Tibial nerve (tissue), 4 donors: Measurements from ENCODE around the gene PCBP3. TPM values are rescaled to one million over a fixed set of nuclear protein-coding genes. Genes with fewer than 3 reads are reported as not detected.

Experiments
- DNase-seq, 2 donors: peaks; one replicate each; pipeline ENCODE4 v3.0.0-alpha.2; 2019; ENCODE audit warnings: low spot score in 2 of 2
- H3K27ac ChIP-seq, 4 donors: fragments of 200-600 bp; sonication (generic) in 3 of 4; one replicate each; pipeline ENCODE4 v1.5.1; 2017 to 2019; ENCODE audit warnings: mild to moderate bottlenecking in 1 of 4
- H3K27me3 ChIP-seq, 2 donors: fragments of 200-600 bp; sonication (generic) in 1 of 2; one replicate each; pipeline versions ENCODE4 v1.5.1 to v1.6.0; 2017 to 2019
- H3K36me3 ChIP-seq, 3 donors: fragments of 200-600 bp; sonication (generic); one replicate each; pipeline ENCODE4 v1.5.1; 2018 to 2019
- H3K4me1 ChIP-seq, 4 donors: fragments of 200-600 bp; sonication (generic) in 3 of 4; one replicate each; pipeline ENCODE4 v1.5.1; 2017 to 2019
- H3K4me3 ChIP-seq, 4 donors: fragments of 200-600 bp; sonication (generic) in 3 of 4; one replicate each; pipeline ENCODE4 v1.5.1; 2017 to 2019; ENCODE audit warnings: mild to moderate bottlenecking in 1 of 4, moderate library complexity in 1 of 4
- H3K9me3 ChIP-seq, 4 donors: fragments of 200-600 bp; sonication (generic) in 3 of 4; one replicate each; pipeline ENCODE4 v1.5.1; 2017 to 2019
- EP300 ChIP-seq, 2 donors: sonication (generic); formaldehyde crosslinking; IDR thresholded peaks; one replicate each; pipeline ENCODE4 v1.6.1; 2017; ENCODE audit warnings: antibody characterized with exemption in 2 of 2, mild to moderate bottlenecking in 1 of 2
- POLR2A ChIP-seq, 2 donors: fragments of 450-650 bp; IDR thresholded peaks; one replicate each; pipeline ENCODE4 v1.6.1; 2017; ENCODE audit warnings: antibody characterized with exemption in 2 of 2, mild to moderate bottlenecking in 2 of 2, moderate library complexity in 2 of 2
- WGBS, 2 donors: methylation state at CpG; one replicate each; pipeline ENCODE4 v1.1.5; 2018; 5-methylcytosine and 5-hydroxymethylcytosine counted together
- total RNA-seq, 4 donors: library from RNA; depleted of rRNA; stranded (reverse); fragments of >200 nt; gene quantifications; one replicate each; pipeline ENCODE4 v1.1.0, GENCODE V29; 2016
- TF ChIP-seq, protein P1 (sequence below), 5 experiments: fragments of 200-600 bp in 3 of 5; fragments of 450-650 bp in 2 of 5; sonication (generic) in 3 of 5; IDR thresholded peaks; one replicate each; pipeline ENCODE4 v1.5.1; 2016 to 2019; ENCODE audit warnings: antibody characterized with exemption in 5 of 5, mild to moderate bottlenecking in 3 of 5, moderate library complexity in 2 of 5

The PCBP3 gene
- total RNA-seq, 4 donors from 2014 or later = 4.2 to 13.4 (median 9.6) TPM

DNA sequence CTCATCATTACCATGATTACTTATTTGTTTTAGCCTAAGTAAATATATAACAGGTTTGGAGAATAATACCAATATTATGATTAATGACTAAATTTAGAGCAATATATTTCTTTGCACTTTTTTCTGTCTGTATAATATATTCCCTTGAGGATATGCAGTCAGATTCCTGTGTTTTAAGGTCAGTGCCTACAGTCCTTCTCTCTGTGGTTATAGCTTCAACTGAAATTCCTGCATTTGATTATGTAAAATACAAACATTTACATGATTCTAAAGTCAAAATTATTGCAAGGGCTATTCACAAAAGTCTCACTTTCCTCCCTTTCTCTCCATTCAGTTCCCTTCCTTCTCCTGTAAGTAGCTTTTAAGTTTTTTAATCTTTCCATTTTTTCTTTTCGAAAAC is 195.1 kb downstream of the PCBP3 start:
- 81 to 97% methylated on average over 1 of the region's 1 CpG for WGBS, 2 donors
- TF ChIP-seq EP300 (IDR thresholded peaks at IDR 0.05) (no peak), POLR2A (IDR thresholded peaks at IDR 0.05) (no peak)
- TF ChIP-seq, protein P1, sequence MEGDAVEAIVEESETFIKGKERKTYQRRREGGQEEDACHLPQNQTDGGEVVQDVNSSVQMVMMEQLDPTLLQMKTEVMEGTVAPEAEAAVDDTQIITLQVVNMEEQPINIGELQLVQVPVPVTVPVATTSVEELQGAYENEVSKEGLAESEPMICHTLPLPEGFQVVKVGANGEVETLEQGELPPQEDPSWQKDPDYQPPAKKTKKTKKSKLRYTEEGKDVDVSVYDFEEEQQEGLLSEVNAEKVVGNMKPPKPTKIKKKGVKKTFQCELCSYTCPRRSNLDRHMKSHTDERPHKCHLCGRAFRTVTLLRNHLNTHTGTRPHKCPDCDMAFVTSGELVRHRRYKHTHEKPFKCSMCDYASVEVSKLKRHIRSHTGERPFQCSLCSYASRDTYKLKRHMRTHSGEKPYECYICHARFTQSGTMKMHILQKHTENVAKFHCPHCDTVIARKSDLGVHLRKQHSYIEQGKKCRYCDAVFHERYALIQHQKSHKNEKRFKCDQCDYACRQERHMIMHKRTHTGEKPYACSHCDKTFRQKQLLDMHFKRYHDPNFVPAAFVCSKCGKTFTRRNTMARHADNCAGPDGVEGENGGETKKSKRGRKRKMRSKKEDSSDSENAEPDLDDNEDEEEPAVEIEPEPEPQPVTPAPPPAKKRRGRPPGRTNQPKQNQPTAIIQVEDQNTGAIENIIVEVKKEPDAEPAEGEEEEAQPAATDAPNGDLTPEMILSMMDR (IDR thresholded peaks at IDR 0.05) = no peak
- no peak overlapping the region for H3K27ac ChIP-seq

DNA sequence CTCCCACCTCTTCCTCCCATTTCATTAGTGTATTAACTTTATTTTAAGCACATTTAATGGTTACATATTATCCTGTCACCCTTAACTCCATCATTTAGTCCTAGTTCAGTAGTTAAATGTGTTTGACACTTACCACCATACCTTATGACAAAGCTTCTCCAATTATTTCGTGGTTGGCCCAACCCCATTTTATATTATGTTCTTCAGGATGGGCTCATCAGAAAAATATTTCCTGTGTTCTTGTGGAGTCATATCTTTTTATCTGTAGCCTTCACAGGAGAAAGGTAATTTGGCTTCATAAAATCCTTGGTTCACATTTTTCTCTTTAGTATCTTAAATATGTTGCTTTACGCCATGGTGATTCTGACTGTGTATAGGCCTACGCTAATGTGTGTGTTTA is 195.7 kb downstream of the PCBP3 start:
- DNase-seq = no peak
- 93 to 95% methylated on average over 3 of the region's 3 CpGs for WGBS, 2 donors
- H3K27me3 ChIP-seq = no peaks in the 10 kb centered on the region

More for the DNA sequence above, 195.1 kb downstream of the PCBP3 start:
- no peaks in the 10 kb centered on the region for H3K27me3 ChIP-seq
- H3K4me3 ChIP-seq = no peak overlapping the region
- H3K9me3 ChIP-seq = peaks cover 0 to 13% (median 5%) of the 10 kb centered on the region in 4 donors
- DNase-seq = no peak
- no peaks in the 10 kb centered on the region for H3K36me3 ChIP-seq
- no peaks in the 10 kb centered on the region for H3K4me1 ChIP-seq

DNA sequence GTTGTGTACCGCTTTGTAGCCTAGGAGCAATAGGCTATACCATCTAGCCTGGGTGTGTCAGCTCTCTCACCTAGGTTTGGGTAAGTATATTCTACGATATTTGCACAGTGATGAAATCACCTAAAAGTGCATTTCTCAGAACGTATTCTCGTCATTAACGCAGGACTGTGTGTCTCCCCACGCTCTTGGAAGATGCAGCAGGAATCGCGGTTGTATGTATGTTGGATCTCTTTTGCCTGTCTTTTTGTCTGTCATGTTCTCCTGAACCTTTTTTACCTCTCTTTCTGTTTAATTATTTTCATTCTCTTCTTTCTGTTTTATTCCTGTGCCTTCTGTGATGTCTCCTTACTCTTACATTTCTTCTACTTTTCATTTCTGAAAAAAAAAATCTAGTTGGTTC is 197.5 kb downstream of the PCBP3 start:
- H3K27me3 ChIP-seq = no peaks in the 10 kb centered on the region
- TF ChIP-seq POLR2A (IDR thresholded peaks at IDR 0.05) = no peak
- TF ChIP-seq EP300 (IDR thresholded peaks at IDR 0.05) = no peak
- TF ChIP-seq, protein P1 (IDR thresholded peaks at IDR 0.05) = no peak
- no peak for DNase-seq
- 85 to 93% methylated on average over 8 of the region's 8 CpGs for WGBS, 2 donors
- H3K9me3 ChIP-seq = peaks cover 0 to 13% (median 5%) of the 10 kb centered on the region in 4 donors
- no peaks in the 10 kb centered on the region for H3K36me3 ChIP-seq
- H3K4me3 ChIP-seq = no peak overlapping the region
- no peak overlapping the region for H3K27ac ChIP-seq
- H3K4me1 ChIP-seq = peaks cover 0 to 3% (median 0%) of the 10 kb centered on the region in 4 donors

More for the DNA sequence above, 195.7 kb downstream of the PCBP3 start:
- Histone ChIP-seq H3K36me3 (no peaks in the 10 kb centered on the region), H3K4me3 (no peak overlapping the region), H3K27ac (no peak overlapping the region), H3K9me3 (peaks cover 0 to 13% (median 5%) of the 10 kb centered on the region in 4 donors), H3K4me1 (no peaks in the 10 kb centered on the region)
- TF ChIP-seq EP300 (IDR thresholded peaks at IDR 0.05) (no peak), POLR2A (IDR thresholded peaks at IDR 0.05) (no peak)
- TF ChIP-seq, protein P1 (IDR thresholded peaks at IDR 0.05) = no peak

DNA sequence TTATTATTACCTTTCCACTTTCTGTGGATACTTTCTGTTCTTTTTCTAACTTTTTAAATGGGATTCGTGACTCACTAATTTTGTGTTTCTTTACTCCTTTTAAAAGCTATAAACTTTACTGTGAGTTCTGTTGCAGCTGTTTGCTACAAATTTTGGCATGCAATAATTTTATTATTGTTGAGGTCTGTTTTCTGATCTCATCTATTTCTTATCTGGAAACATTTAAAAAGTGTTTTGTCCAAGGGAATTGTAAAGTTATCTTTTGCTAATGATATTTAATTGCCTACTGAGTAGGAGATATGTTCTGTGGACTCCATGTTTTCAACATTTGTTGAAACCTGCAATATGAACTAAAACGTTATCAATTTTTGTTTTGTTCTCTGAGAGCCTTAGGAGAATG is 199.9 kb downstream of the PCBP3 start:
- whole genome bisulfite sequencing, 2 donors = 63 to 71% methylated on average over 2 of the region's 2 CpGs
- Histone ChIP-seq H3K9me3 (peaks cover 0 to 13% (median 5%) of the 10 kb centered on the region in 4 donors), H3K36me3 (no peaks in the 10 kb centered on the region), H3K4me3 (no peak overlapping the region), H3K27me3 (no peaks in the 10 kb centered on the region), H3K27ac (no peak overlapping the region), H3K4me1 (peaks cover 0 to 25% (median 4%) of the 10 kb centered on the region in 4 donors)
- TF ChIP-seq, protein P1 (IDR thresholded peaks at IDR 0.05) = no peak
- no peak for TF ChIP-seq EP300 (IDR thresholded peaks at IDR 0.05)
- DNase-seq = no peak

DNA sequence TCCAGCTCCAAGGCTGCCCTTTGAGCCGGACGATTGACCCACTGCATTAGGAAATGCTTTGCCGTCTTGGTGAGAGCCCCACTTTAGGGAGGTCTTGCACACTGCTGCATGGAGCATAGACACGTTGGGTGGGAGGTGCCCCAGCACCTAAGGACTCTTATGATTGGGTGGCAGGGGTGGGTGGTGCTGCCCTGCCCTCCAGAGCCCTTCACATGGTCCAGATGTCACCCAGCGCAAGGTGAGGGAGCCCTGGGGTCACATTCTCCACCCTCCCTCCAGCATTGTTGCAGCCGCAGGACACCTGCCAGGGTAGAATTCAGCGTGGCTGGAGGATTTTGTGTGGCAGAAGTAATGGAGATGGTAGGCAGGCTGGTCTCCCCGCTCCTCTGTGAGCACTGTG is 200.7 kb downstream of the PCBP3 start:
- DNase-seq = no peak
- no peak overlapping the region for H3K4me3 ChIP-seq
- peaks cover 0 to 25% (median 4%) of the 10 kb centered on the region in 4 donors for H3K4me1 ChIP-seq
- H3K27me3 ChIP-seq = no peaks in the 10 kb centered on the region
- H3K27ac ChIP-seq = no peak overlapping the region
- 69 to 70% methylated on average over 8 of the region's 8 CpGs for WGBS, 2 donors
- TF ChIP-seq, protein P1 (IDR thresholded peaks at IDR 0.05) = no peak
- no peak for TF ChIP-seq POLR2A (IDR thresholded peaks at IDR 0.05)
- TF ChIP-seq EP300 (IDR thresholded peaks at IDR 0.05) = no peak
- peaks cover 0 to 13% (median 5%) of the 10 kb centered on the region in 4 donors for H3K9me3 ChIP-seq
- H3K36me3 ChIP-seq = no peaks in the 10 kb centered on the region
